ENCODE measurements around the gene CDC5L.

Gene CDC5L

GRCh38 chr6:44407951-44408670, 20.6 kb downstream of the CDC5L start:
- TF ChIP-seq CTCF (IDR thresholded peaks at IDR 0.05; ENCODE audit: borderline replicate concordance, control extremely low read depth, extremely low read depth, insufficient read depth, missing control alignments) = no peak
- in situ Hi-C loops (cut with MboI; ENCODE audit: low sequenced_read_pairs, unreplicated experiment) = no loop called here
- no peak for DNase-seq (ENCODE audit: low spot score)

GRCh38 chr6:44409207-44409794, 21.8 kb downstream of the CDC5L start:
- TF ChIP-seq CTCF (IDR thresholded peaks at IDR 0.05; ENCODE audit: borderline replicate concordance, control extremely low read depth, extremely low read depth, insufficient read depth, missing control alignments) = no peak
- no peak for DNase-seq (ENCODE audit: low spot score)
- in situ Hi-C loops (cut with MboI; ENCODE audit: low sequenced_read_pairs, unreplicated experiment) = no loop called here

GRCh38 chr6:44410363-44410762, 22.9 kb downstream of the CDC5L start:
- no peak for TF ChIP-seq CTCF (IDR thresholded peaks at IDR 0.05; ENCODE audit: borderline replicate concordance, control extremely low read depth, extremely low read depth, insufficient read depth, missing control alignments)
- DNase-seq (ENCODE audit: low spot score) = no peak
- in situ Hi-C loops (cut with MboI; ENCODE audit: low sequenced_read_pairs, unreplicated experiment) = no loop called here

DNA sequence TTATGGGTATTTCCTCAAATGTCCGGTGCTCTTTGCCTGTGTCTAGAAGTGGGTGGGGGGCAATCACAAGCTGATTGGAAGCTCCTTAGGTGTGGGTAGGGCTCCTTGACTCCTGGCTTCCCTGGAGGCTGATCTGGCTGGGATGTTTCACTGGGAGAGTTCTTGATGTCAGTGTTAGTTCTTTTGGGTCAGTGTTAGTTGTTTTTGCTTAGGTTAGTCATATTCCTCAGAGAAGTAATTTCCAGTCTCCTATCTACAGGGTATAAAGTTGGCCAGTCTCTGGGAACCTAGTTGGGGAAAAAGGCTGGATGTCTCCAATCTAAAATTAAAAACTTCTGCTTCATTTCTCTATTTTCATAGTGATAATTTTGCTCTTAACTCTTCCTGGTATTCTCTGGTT, 23.6 kb downstream of the CDC5L start:
- in situ Hi-C loops (cut with MboI; ENCODE audit: low sequenced_read_pairs, unreplicated experiment) = no loop called here
- TF ChIP-seq CTCF (IDR thresholded peaks at IDR 0.05; ENCODE audit: borderline replicate concordance, control extremely low read depth, extremely low read depth, insufficient read depth, missing control alignments) = no peak
- DNase-seq (ENCODE audit: low spot score) = no peak

- DNase-seq (ENCODE audit: low spot score) = no peak
- no peak for TF ChIP-seq CTCF (IDR thresholded peaks at IDR 0.05; ENCODE audit: borderline replicate concordance, control extremely low read depth, extremely low read depth, insufficient read depth, missing control alignments)
- in situ Hi-C loops (cut with MboI; ENCODE audit: low sequenced_read_pairs, unreplicated experiment) = no loop called here
Measured at GRCh38 chr6:44415449-44415848, 27.9 kb downstream of the CDC5L start.

- in situ Hi-C loops (cut with MboI; ENCODE audit: low sequenced_read_pairs, unreplicated experiment) = no loop called here
- no peak for TF ChIP-seq CTCF (IDR thresholded peaks at IDR 0.05; ENCODE audit: borderline replicate concordance, control extremely low read depth, extremely low read depth, insufficient read depth, missing control alignments)
- DNase-seq (ENCODE audit: low spot score) = no peak
Measured at GRCh38 chr6:44415873-44416502, 28.5 kb downstream of the CDC5L start.
